ENCODE measurements around the gene CYTH2.

CYTH2 gene

GRCh38 chr19:48454150-48454730, 14.9 kb upstream of the CYTH2 start:
- no peak for DNase-seq

DNA sequence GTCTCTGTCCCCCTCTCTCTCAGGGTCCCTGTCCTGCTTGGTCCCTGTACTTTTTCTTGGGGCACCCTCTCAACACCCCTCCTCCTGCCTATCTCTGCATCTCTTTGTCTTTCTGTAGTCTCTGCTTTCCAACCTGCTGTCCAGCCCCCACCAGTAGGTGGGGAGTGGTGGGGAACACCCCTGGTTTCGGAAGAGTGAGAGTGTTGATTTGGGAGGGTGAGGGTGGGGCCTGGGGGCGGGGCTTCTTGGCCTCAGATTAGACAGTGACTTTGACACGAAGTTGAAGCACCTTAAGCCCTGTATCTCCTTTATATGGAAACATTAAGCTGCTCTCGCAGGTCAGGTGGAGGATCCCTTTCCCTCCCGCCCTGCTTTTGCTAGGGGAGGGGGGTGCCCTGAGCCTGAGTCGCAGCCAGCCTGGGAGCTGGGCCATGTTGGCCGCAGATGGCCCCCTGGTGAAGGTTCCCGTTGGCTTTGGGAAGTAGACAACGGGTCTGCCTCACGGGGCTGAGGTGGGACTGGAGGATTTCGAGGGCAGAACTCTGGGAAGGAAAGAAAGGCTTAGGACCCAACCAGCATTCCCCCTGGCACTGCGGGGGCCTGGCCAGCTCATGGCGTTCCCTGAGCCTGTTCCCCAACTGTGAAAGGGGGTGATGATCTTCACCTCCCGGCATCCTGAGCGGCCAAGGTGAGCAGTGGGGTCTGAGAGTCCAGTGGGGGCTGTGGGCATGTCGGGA, 13.8 kb upstream of the CYTH2 start, which contains the start of gene KCNJ14:
Gene KCNJ14, plus strand, starts transcription at position 404 of the 737 bp plus-strand sequence. CDS start 6,151 bp downstream, outside the sequence.
- no peak for DNase-seq

- DNase-seq = no peak
Observed at GRCh38 chr19:48455908-48456562, 13.1 kb upstream of the CYTH2 start.

DNA sequence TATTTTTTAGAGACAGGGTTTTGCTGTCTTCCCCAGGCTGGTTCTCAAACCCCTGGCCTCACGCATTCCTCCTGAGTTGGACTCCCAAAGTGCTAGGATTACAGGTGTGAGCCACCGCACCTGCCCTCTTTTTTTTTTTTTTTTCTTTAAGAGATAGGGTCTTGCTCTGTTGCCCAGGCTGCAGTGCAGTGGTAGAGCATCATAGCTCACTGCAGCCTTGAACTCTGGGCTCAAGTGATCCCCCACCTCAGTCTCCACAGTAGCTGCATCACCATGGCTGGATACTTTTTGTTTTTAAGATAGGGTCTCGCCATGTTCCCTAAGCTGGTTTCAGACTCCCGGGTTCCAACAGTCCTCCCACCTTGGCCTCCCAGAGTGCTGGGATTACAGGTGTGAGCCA, 12.3 kb upstream of the CYTH2 start:
- DNase-seq = no peak

DNA sequence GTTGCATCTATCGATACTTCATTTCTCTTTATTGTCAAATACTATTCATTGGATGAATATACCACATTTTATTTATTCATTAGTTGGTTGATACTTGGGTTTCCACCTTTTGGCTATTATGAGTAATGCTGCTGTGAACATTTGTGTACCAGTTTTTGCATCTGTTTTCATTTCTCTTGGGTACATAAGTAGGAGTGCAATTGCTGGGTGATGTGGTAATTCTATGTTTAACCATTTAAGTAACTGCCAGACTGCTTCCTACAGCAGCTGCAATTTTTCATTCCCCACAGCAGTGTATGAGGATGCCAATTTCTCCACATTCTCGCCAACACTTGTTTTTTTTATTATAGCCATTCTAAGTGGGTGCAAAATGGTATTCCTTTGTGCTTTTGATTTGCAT, 11.2 kb upstream of the CYTH2 start:
- DNase-seq = no peak

- no peak for DNase-seq
Observed at GRCh38 chr19:48461651-48461981, 7.6 kb upstream of the CYTH2 start.

GRCh38 chr19:48461982-48462655, 7.0 kb upstream of the CYTH2 start:
- no peak for DNase-seq

GRCh38 chr19:48465215-48465614, 4.0 kb upstream of the CYTH2 start:
- DNase-seq = no peak

GRCh38 chr19:48466561-48467325, 2.4 kb upstream of the CYTH2 start:
- no peak for DNase-seq

- DNase-seq = peak; percentile 97 to 98
Observed at GRCh38 chr19:48468772-48469288, 339 bp upstream of the CYTH2 start.

DNA sequence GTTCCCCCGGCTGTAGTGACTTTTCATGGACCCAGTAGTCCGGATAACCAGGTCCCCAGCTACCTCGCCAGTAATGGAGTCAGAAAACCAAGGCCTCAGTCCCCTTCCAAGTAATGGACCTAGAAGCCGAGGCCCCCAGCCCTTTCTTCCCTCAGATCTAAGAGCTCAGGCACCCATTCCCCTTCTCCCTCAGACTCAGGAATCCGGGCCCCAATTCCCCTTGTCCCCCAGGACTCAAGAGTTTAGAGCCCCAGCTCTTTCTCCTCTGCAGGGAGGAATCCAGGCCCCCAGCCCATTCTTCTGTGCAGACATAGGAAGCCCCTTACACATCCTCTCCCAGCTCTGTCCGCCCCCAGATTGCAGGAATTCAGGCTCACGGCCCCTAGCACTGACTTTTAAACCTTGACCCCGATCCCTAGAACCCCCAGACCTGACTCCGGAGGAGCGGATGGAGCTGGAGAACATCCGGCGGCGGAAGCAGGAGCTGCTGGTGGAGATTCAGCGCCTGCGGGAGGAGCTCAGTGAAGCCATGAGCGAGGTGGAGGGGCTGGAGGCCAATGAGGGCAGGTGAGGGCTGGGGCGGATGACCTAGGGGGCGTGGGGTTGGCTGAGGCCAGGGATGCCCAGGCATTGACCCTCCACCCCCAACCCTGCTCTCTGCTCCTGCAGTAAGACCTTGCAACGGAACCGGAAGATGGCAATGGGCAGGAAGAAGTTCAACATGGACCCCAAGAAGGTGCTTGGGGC, 938 bp downstream of the CYTH2 start:
- DNase-seq = no peak

DNA sequence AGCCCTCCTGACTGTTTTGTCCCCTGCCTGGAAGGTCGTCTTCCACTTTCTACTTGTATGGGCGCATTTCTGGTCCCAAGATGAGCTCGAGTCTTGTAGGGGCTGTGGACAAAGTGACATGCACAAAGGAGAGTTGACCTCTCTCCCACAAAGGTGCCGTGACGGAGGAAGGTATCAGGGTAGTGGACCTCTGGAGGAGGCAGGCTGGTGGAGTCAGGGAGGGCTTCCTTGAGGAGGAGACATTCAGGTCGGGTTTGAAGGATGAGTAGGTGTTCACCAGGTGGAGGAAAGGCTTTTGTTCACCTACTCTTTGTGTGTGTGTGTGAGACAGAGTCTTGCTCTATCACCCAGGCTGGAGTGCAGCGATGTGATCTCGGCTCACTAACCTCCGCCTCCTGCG, 1.7 kb downstream of the CYTH2 start:
- DNase-seq = no peak

DNA sequence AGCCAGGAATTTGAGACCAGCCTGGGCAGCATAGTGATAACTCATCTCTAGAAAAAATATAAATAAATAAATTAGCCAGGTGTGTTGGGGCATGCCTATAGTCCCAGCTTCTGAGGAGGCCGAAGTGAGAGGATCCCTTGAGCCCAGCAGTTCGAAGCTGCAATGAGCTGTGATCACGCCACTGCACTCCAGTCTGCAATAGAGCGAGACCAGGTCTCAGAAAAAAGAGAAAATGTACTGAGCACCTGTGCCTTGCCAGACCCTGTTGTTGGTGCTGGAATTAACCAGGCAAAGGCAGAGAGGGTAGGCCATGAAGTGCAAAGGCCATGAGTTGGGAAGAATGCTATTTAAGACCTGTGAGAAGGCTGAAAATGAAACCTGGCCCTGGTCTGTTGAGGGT, 2.7 kb downstream of the CYTH2 start:
- no peak for DNase-seq

DNA sequence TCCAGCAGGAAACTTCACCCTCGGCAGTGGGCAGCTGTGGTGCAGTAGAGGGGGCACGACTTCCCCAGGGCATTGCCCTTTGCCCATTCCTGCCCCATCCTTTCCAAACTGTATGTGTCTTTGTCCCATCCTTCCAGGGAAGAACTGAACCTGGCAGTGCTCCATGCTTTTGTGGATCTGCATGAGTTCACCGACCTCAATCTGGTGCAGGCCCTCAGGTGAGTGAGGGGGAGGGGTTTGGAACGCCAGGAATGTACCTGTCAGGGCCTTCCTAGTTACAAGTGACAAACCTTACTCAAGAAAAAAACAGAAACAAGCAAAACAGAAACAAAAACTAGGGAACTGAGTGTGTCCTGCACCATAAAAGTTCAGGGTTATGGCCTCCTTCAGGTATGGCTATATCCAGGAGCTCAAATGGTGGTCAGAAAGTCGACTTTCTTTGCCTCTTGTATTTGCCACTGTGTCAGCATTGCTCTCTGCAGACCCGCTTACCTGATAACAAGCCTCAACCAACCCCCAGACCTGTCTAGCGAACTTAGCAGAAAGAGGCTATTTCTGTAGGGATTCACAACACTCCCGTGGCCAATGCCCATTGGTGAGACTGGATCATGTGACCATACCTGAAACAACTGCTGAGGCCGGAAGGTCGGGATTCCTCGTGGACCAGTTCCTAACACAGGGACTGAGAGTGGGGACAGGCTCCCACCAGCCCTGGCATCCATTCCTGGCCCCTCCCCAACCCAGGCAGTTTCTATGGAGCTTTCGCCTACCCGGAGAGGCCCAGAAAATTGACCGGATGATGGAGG, 4.2 kb downstream of the CYTH2 start:
- no peak for DNase-seq

DNA sequence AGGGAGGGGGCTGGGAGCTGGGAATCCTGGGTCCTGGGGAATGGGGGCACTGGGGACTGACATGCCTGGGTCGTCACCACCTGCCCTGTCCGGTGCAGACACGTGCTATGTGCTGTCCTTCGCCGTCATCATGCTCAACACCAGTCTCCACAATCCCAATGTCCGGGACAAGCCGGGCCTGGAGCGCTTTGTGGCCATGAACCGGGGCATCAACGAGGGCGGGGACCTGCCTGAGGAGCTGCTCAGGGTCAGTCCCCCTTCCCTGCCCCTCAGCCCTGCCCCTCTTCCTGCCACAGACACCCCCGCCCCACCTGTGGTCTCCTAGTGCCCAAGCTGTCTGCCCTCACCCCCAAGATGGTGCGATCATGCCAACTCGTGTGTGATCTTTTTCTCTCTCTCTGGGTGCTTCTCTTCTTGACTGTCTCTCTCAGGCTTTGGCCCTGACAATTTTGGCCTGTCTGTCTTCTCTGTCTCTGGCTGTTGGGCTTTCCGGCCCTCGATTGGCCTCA, 5.0 kb downstream of the CYTH2 start:
- DNase-seq = no peak

DNA sequence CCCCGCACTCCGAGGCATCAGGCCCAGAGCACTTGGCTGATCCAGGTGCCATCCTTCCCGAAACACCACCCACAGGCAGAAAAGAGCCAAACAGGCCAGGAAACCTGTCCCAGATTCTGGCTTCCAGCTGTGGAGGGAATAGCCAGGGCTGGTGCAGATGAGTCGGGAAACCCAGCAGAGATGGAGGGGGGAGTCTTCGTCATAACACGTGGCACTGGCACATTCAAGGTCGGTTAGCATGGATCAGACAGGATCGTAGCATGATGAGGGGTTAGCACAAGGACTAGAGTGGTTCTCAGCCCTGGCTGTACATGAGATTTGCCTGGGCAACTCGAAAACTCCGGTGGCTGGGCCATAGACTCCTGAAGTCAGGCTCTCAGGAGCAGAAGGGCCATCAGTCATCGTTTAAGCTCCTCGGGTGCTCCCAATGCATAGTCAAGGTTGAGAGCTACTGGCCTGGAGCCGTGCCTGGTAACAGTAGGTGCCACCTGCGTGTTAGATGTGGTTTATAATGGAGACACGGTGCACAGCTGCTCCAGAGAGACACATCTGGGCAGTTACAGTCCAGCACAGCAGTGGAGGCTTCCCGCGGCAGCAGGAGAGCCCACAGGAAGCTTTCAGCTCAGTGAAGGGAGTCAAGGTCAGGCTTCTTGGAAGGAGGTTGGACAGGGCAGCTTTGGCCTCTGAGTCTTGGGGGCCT, 6.3 kb downstream of the CYTH2 start:
- no peak for DNase-seq

GRCh38 chr19:48476176-48476575, 7.0 kb downstream of the CYTH2 start:
- no peak for DNase-seq

- DNase-seq = no peak
Observed at GRCh38 chr19:48477067-48477685, 8.0 kb downstream of the CYTH2 start.

DNA sequence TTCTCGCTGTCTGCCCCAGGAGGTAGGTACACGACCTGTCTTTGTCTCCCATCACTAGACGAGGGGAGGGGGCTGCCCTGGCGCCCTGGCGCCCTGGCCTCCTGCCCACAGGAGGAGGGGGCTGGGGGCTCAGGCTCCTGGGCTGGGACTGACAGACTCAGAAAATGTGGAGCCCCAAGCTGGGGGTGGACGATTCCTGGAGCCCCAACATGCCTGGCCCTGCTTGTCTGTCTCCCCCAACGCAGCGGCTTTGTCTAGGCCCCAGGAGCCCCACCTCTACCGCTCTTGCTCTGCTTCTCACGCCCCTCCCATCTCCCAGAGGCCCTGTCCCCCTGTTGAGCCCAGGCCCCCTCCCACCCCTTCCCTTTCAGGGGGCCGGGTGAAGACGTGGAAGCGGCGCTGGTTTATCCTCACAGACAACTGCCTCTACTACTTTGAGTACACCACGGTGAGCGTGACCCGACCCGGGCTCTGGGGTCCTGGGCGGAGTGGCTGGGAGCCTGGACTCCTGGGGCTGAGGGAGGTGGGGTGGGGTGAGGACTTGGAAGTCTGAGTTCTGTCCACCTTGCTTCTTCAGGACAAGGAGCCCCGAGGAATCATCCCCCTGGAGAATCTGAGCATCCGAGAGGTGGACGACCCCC, 8.6 kb downstream of the CYTH2 start:
- DNase-seq = no peak

All from stimulated activated CD4-positive, alpha-beta T cell treated with anti-CD3 and anti-CD28 coated beads, Interleukin-2, amount 100 ng/mL, for 48 hours (primary cell).